CD4-positive, alpha-beta T cell treated with Interleukin-12 subunit alpha and Interleukin-12 subunit beta, for 1 hour (primary cell): ENCODE data around the gene NLRP5.
"Not testable (repeated sequence)": the region's sequence is repeated elsewhere in the genome, so short reads cannot be mapped to it uniquely, and the experiment has no call there.

ENCODE experiments used
- DNase-seq: peaks from one replicate; pipeline ENCODE4 v3.0.0-alpha.2; 2020

Gene NLRP5

GRCh38 chr19:55986487-55986886 is at the start of gene NLRP5:
Gene NLRP5 (plus strand): TSS chr19:55986775.
- DNase-seq = no peak

GRCh38 chr19:55939206-55939605 is 47.4 kb upstream of the NLRP5 start:
- no peak for DNase-seq

- DNase-seq = no peak
Measured at GRCh38 chr19:55940306-55940705, 46.3 kb upstream of the NLRP5 start.

- no peak for DNase-seq
Measured at GRCh38 chr19:55947532-55947931, 39.0 kb upstream of the NLRP5 start, which contains the start of gene NLRP8. Gene NLRP8 (plus strand): TSS chr19:55947832.

- not testable (repeated sequence) for DNase-seq
Measured at GRCh38 chr19:55950566-55950965, 36.0 kb upstream of the NLRP5 start.

- no peak for DNase-seq
Measured at GRCh38 chr19:55956431-55956830, 30.1 kb upstream of the NLRP5 start.

- DNase-seq = no peak
Measured at GRCh38 chr19:55958356-55958755, 28.2 kb upstream of the NLRP5 start.

GRCh38 chr19:55959996-55960675 is 26.4 kb upstream of the NLRP5 start:
- DNase-seq = no peak

GRCh38 chr19:55962186-55962585 is 24.4 kb upstream of the NLRP5 start:
- DNase-seq = no peak

- DNase-seq = no peak
Measured at GRCh38 chr19:55973982-55974381, 12.6 kb upstream of the NLRP5 start.

- DNase-seq = no peak
Measured at GRCh38 chr19:55980415-55980814, 6.2 kb upstream of the NLRP5 start.

GRCh38 chr19:55985254-55985653 is 1.3 kb upstream of the NLRP5 start:
- DNase-seq = no peak

- no peak for DNase-seq
Measured at GRCh38 chr19:55990831-55991230, 4.3 kb downstream of the NLRP5 start.

- no peak for DNase-seq
Measured at GRCh38 chr19:55993492-55993891, 6.9 kb downstream of the NLRP5 start.

GRCh38 chr19:56014765-56015164 is 28.2 kb downstream of the NLRP5 start:
- DNase-seq = no peak

- no peak for DNase-seq
Measured at GRCh38 chr19:56015756-56016155, 29.2 kb downstream of the NLRP5 start.

GRCh38 chr19:56019325-56019724 is 32.8 kb downstream of the NLRP5 start:
- not testable (repeated sequence) for DNase-seq

GRCh38 chr19:56020355-56020975 is 33.9 kb downstream of the NLRP5 start:
- not testable (repeated sequence) for DNase-seq

GRCh38 chr19:56026769-56027168 is 40.2 kb downstream of the NLRP5 start:
- DNase-seq = no peak

- DNase-seq = no peak
Measured at GRCh38 chr19:56053596-56053995, 67.0 kb downstream of the NLRP5 start.

GRCh38 chr19:56066152-56067023 is 79.8 kb downstream of the NLRP5 start:
- DNase-seq = peak; percentile 60

GRCh38 chr19:56069642-56070041 is 83.1 kb downstream of the NLRP5 start:
- no peak for DNase-seq

- no peak for DNase-seq
Measured at GRCh38 chr19:56071151-56071550, 84.6 kb downstream of the NLRP5 start.

- peak; percentile 47 for DNase-seq
Measured at GRCh38 chr19:56076498-56076897, 89.9 kb downstream of the NLRP5 start.
